Ramos (cell line): ENCODE measurements around the gene MSGN1.

Experiments used
- in situ Hi-C: fragments of 300-500 bp; cut with MboI; formaldehyde crosslinking; loops from one replicate; pipeline ENCODE4 v1.14.3; 2022; ENCODE audit warnings: low sequenced_read_pairs; ENCODE audit not compliant: unreplicated experiment

The MSGN1 gene

GRCh38 chr2:17845806-17846205 is 29.5 kb downstream of the MSGN1 start:
- in situ Hi-C loops, result no loop called here

- in situ Hi-C loops, result no loop called here
Measured at GRCh38 chr2:17846676-17847075, 30.4 kb downstream of the MSGN1 start.

GRCh38 chr2:17847236-17847635 is 31.0 kb downstream of the MSGN1 start:
- in situ Hi-C loops, result no loop called here

GRCh38 chr2:17849275-17849674 is 33.0 kb downstream of the MSGN1 start:
- in situ Hi-C loops, result no loop called here

- in situ Hi-C loops, result no loop called here
Measured at GRCh38 chr2:17850151-17850550, 33.9 kb downstream of the MSGN1 start.

- in situ Hi-C loops, result no loop called here
Measured at GRCh38 chr2:17851731-17852585, 35.7 kb downstream of the MSGN1 start.

GRCh38 chr2:17853799-17854198 is 37.5 kb downstream of the MSGN1 start:
- in situ Hi-C loops, result no loop called here

GRCh38 chr2:17857021-17857420 is 40.8 kb downstream of the MSGN1 start:
- in situ Hi-C loops, result no loop called here

- in situ Hi-C loops, result no loop called here
Measured at GRCh38 chr2:17858064-17858463, 41.8 kb downstream of the MSGN1 start.

- in situ Hi-C loops, result no loop called here
Measured at GRCh38 chr2:17863539-17863938, 47.3 kb downstream of the MSGN1 start.

- in situ Hi-C loops, result no loop called here
Measured at GRCh38 chr2:17864676-17865075, 48.4 kb downstream of the MSGN1 start.

- in situ Hi-C loops, result no loop called here
Measured at GRCh38 chr2:17867133-17867532, 50.9 kb downstream of the MSGN1 start.
